ENCODE data around the gene CDH13.

GRCh38 chr16:82643936-82644630 is 17.3 kb downstream of the CDH13 start:
- no peak for TF ChIP-seq POLR2A (IDR thresholded peaks at IDR 0.05)
- TF ChIP-seq CTCF (IDR thresholded peaks at IDR 0.05), result no peak
- no peak for TF ChIP-seq POLR2AphosphoS5 (IDR thresholded peaks at IDR 0.05)
- no peak for TF ChIP-seq EP300 (IDR thresholded peaks at IDR 0.05)
